GM12875 (cell line): Measurements from ENCODE around the gene APBB2.

Source experiments
- H3K4me3 ChIP-seq: one replicate; pipeline ENCODE4 v1.5.1; 2011; ENCODE audit warnings: low read depth, low read length, control low read depth
- CTCF ChIP-seq: IDR thresholded peaks from 2 replicates; pipeline ENCODE4 v1.5.1; 2011; ENCODE audit warnings: low read depth, mild to moderate bottlenecking, control low read depth, inconsistent platforms, low read length, moderate library complexity, borderline replicate concordance; ENCODE audit not compliant: insufficient read depth

The APBB2 gene

GRCh38 chr4:40842318-40842717, 372.0 kb downstream of the APBB2 start:
- no peak for TF ChIP-seq CTCF
- no peak overlapping the region for H3K4me3 ChIP-seq

- H3K4me3 ChIP-seq: no peak overlapping the region
Measured at GRCh38 chr4:40840985-40841571, 373.3 kb downstream of the APBB2 start.

GRCh38 chr4:40840255-40840984, 373.9 kb downstream of the APBB2 start:
- no peak overlapping the region for H3K4me3 ChIP-seq
- TF ChIP-seq CTCF: no peak

More at GRCh38 chr4:40840985-40841571, 373.3 kb downstream of the APBB2 start:
- peak; percentile 85 for TF ChIP-seq CTCF

- H3K4me3 ChIP-seq: no peak overlapping the region
- no peak for TF ChIP-seq CTCF
Measured at GRCh38 chr4:40838742-40839141, 375.6 kb downstream of the APBB2 start.

GRCh38 chr4:40837094-40837870, 377.1 kb downstream of the APBB2 start:
- no peak overlapping the region for H3K4me3 ChIP-seq
- TF ChIP-seq CTCF: no peak

- H3K4me3 ChIP-seq: no peak overlapping the region
- TF ChIP-seq CTCF: no peak
Measured at GRCh38 chr4:40833212-40833611, 381.1 kb downstream of the APBB2 start.

GRCh38 chr4:40832175-40832574, 382.2 kb downstream of the APBB2 start:
- no peak overlapping the region for H3K4me3 ChIP-seq
- no peak for TF ChIP-seq CTCF
